OCI-LY7 (cell line): ENCODE data around the gene TM9SF4. TPM values are rescaled to one million over a fixed set of nuclear protein-coding genes. Genes with fewer than 3 reads are reported as not detected.
"Not testable (repeated sequence)": the region's sequence is repeated elsewhere in the genome, so short reads cannot be mapped to it uniquely, and the experiment has no call there.

ENCODE experiments used
- BruUV-seq: library from RNA; stranded (reverse); fragments of 400-500 nt; replicated peaks from 2 replicates; lab custom pipeline; 2021; lab: Mats Ljungman, UMichigan
- CTCF ChIA-PET: fragments of 300-600 bp; sonication (Branson Sonifier 250); formaldehyde crosslinking; loops from one replicate; lab custom pipeline; 2022; ENCODE audit warnings: antibody characterized with exemption; ENCODE audit not compliant: unreplicated experiment; lab: Charles Lee
- POLR2A ChIA-PET: fragments of 300-600 bp; sonication (Branson Sonifier 250); formaldehyde crosslinking; loops from one replicate; lab custom pipeline; 2022; ENCODE audit warnings: antibody characterized with exemption; lab: Charles Lee
- DNase-seq: peaks from one replicate; pipeline ENCODE4 v3.0.0-alpha.2; 2015; ENCODE audit warnings: low spot score
- H2AFZ ChIP-seq: fragments of 200-600 bp; sonication (generic), shearing (Covaris generic); 2 replicates; pipeline ENCODE4 v1.6.1; 2014; ENCODE audit warnings: mild to moderate bottlenecking, antibody characterized with exemption, low read length, moderate library complexity
- H3K27ac ChIP-seq: fragments of 200-600 bp; sonication (generic); 2 replicates; pipeline ENCODE4 v1.5.1; 2014; ENCODE audit warnings: mixed run types, low read depth, mild to moderate bottlenecking, moderate library complexity, low read length, inconsistent platforms; ENCODE audit not compliant: poor library complexity, severe bottlenecking
- H3K36me3 ChIP-seq: fragments of 200-600 bp; sonication (generic); 2 replicates; pipeline ENCODE4 v1.6.1; 2014; ENCODE audit warnings: mild to moderate bottlenecking, antibody characterized with exemption, low read length, moderate library complexity, mixed read lengths; ENCODE audit not compliant: insufficient read depth
- H3K4me1 ChIP-seq: fragments of 200-600 bp; sonication (generic); 2 replicates; pipeline ENCODE4 v1.5.1; 2014; ENCODE audit warnings: mild to moderate bottlenecking, low read length; ENCODE audit not compliant: insufficient read depth, poor library complexity, severe bottlenecking
- H3K4me2 ChIP-seq: fragments of 200-600 bp; sonication (generic); 2 replicates; pipeline ENCODE4 v1.6.1; 2014; ENCODE audit warnings: mild to moderate bottlenecking, low read length
- H3K4me3 ChIP-seq: fragments of 200-600 bp; sonication (generic); 2 replicates; pipeline ENCODE4 v1.5.1; 2014; ENCODE audit warnings: mild to moderate bottlenecking, low read depth, low read length; ENCODE audit not compliant: poor library complexity, severe bottlenecking
- H3K79me2 ChIP-seq: fragments of 200-600 bp; sonication (generic); 2 replicates; pipeline ENCODE4 v1.6.1; 2016; ENCODE audit warnings: low read depth, mild to moderate bottlenecking, low read length, moderate library complexity, mixed read lengths; ENCODE audit not compliant: insufficient read depth
- H3K9me2 ChIP-seq: fragments of 200-600 bp; sonication (generic); 2 replicates; pipeline ENCODE4 v1.6.1; 2016; ENCODE audit warnings: mild to moderate bottlenecking, low read length, mixed read lengths; ENCODE audit not compliant: insufficient read depth
- H3K9me3 ChIP-seq: fragments of 200-600 bp; sonication (generic); 2 replicates; pipeline ENCODE4 v1.6.1; 2014; ENCODE audit warnings: mild to moderate bottlenecking, mixed run types, low read length, mixed read lengths
- H4K20me1 ChIP-seq: fragments of 200-600 bp; sonication (generic); 2 replicates; pipeline ENCODE4 v1.6.1; 2014; ENCODE audit warnings: mild to moderate bottlenecking, antibody characterized with exemption, low read length, moderate library complexity, mixed read lengths; ENCODE audit not compliant: insufficient read depth
- EZH2phosphoT487 ChIP-seq: fragments of 200-600 bp; sonication (generic); IDR thresholded peaks from 2 replicates; pipeline ENCODE4 v1.6.1; 2018; ENCODE audit warnings: low read depth, borderline replicate concordance, mild to moderate bottlenecking, mixed run types, antibody characterized with exemption, low read length, moderate library complexity, mixed read lengths
- intact Hi-C: fragments of 100-400 bp; cut with micrococcal nuclease; formaldehyde crosslinking; loops from one replicate; pipeline ENCODE4 v1.10.0; 2022; ENCODE audit not compliant: unreplicated experiment
- total RNA-seq, 2 experiments: library from RNA; depleted of rRNA in 1 of 2; stranded (reverse); fragments of >200 nt in 1 of 2; shearing (Covaris generic) in 1 of 2; gene quantifications; 2 replicates each; pipeline ENCODE4 v1.2.3, GENCODE V29; 2014 to 2022
- TF ChIP-seq, protein P1 (sequence below): fragments of 200-600 bp; sonication (generic); conservative IDR thresholded peaks from 2 replicates; pipeline ENCODE4 v1.5.1; 2014; ENCODE audit warnings: mild to moderate bottlenecking, antibody characterized with exemption, low read length, moderate library complexity, mixed read lengths

TM9SF4 gene
- total RNA-seq, 2 experiments from 2014 or later = 20.8 to 38.9 TPM

DNA sequence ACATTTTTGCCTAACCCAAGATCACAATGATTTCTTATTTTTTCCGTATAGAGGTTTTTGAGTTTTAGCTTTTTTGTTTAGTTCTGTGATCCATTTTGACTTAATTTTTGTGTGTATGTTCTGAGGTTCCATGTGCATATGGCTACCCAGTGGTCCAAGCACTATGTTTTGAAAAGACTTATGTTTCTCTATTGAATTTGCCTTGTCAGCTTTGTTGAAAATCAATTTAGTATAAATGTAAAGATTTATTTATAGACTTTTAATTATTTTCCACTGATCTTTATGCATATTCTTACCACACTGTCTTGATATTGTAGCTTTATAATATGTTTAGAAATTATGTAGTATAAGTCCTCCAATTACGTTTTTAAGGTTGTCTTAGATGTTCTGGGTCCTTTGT is 10.2 kb downstream of the TM9SF4 start:
- Histone ChIP-seq H3K4me3 (no peak overlapping the region), H3K4me1 (no peaks in the 10 kb centered on the region), H2AFZ (no peak overlapping the region), H3K9me2 (no peaks in the 10 kb centered on the region), H3K36me3 (peaks cover 36% of the 10 kb centered on the region), H3K27ac (no peak overlapping the region), H4K20me1 (0 out of 2 replicates have a peak, but pooled peaks cover 6% of the 10 kb centered on the region), H3K9me3 (no peaks in the 10 kb centered on the region), H3K4me2 (no peak overlapping the region), H3K79me2 (peaks cover 58% of the 10 kb centered on the region)
- intact Hi-C loops = no loop called here
- POLR2A ChIA-PET = interaction anchor here (0.5 to 1.5 kb wide), 4 partner anchors 9 to 239 kb away, joined by 3 to 4 read pairs (median 4); no protein-coding TSS in a partner anchor
- DNase-seq = no peak
- CTCF ChIA-PET = no interaction called here
- BruUV-seq = no TSS peak
- no peak for TF ChIP-seq EZH2phosphoT487
- TF ChIP-seq, protein P1, sequence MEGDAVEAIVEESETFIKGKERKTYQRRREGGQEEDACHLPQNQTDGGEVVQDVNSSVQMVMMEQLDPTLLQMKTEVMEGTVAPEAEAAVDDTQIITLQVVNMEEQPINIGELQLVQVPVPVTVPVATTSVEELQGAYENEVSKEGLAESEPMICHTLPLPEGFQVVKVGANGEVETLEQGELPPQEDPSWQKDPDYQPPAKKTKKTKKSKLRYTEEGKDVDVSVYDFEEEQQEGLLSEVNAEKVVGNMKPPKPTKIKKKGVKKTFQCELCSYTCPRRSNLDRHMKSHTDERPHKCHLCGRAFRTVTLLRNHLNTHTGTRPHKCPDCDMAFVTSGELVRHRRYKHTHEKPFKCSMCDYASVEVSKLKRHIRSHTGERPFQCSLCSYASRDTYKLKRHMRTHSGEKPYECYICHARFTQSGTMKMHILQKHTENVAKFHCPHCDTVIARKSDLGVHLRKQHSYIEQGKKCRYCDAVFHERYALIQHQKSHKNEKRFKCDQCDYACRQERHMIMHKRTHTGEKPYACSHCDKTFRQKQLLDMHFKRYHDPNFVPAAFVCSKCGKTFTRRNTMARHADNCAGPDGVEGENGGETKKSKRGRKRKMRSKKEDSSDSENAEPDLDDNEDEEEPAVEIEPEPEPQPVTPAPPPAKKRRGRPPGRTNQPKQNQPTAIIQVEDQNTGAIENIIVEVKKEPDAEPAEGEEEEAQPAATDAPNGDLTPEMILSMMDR = no peak

DNA sequence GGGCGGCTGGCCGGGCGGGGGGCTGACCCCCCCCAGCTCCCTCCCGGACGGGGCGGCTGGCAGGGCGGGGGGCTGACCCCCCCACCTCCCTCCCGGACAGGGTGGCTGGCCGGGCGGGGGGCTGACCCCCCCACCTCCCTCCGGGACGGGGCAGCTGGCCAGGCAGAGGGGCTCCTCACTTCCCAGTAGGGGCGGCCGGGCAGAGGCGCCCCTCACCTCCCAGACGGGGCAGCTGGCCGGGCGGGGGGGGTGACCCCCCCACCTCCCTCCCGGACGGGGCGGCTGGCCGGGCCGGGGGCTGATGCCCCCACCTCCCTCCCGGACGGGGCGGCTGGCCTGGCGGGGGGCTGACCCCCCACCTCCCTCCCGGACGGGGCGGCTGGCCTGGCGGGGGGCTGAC is 12.4 kb downstream of the TM9SF4 start:
- DNase-seq, H3K9me3 ChIP-seq, H3K4me2 ChIP-seq, H3K27ac ChIP-seq, H3K9me2 ChIP-seq, BruUV-seq, H3K4me1 ChIP-seq, H4K20me1 ChIP-seq, H2AFZ ChIP-seq, intact Hi-C loops, H3K4me3 ChIP-seq, POLR2A ChIA-PET: not testable (repeated sequence)
- CTCF ChIA-PET = interaction anchor here (0.6 kb wide), 1 partner anchor 20 kb away, joined by 6 read pairs; no protein-coding TSS in a partner anchor
- Histone ChIP-seq H3K36me3 (peaks cover 25% of the 10 kb centered on the region), H3K79me2 (peaks cover 40% of the 10 kb centered on the region)

DNA sequence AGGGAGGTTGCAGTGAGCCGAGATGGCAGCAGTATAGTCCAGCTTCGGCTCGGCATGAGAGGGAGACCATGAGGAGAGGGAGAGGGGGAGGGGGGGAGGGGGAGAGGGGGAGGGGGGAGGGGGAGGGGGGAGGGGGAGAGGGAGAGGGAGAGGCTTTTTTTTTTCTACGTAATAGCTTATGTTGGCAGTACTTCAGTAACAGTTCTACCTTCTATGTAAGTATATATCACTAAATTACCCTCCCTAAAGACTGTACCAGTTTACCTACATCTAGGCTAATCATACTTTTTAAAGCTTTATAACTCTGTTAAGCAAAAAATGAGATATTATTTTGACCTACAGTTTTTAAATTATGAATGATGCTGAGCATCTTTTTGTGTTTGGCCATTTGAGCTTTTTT is 13.6 kb downstream of the TM9SF4 start:
- BruUV-seq = no TSS peak
- H4K20me1 ChIP-seq = no peaks in the 10 kb centered on the region
- H3K9me3 ChIP-seq = no peaks in the 10 kb centered on the region
- H3K4me3 ChIP-seq = no peak overlapping the region
- CTCF ChIA-PET = no interaction called here
- H3K36me3 ChIP-seq = peaks cover 25% of the 10 kb centered on the region
- intact Hi-C loops = no loop called here
- no peaks in the 10 kb centered on the region for H3K4me1 ChIP-seq
- POLR2A ChIA-PET = no interaction called here
- no peak overlapping the region for H3K27ac ChIP-seq
- DNase-seq = no peak
- no peak overlapping the region for H3K4me2 ChIP-seq
- no peak for TF ChIP-seq EZH2phosphoT487
- TF ChIP-seq, protein P1 = no peak
- H3K9me2 ChIP-seq = no peaks in the 10 kb centered on the region
- peaks cover 30% of the 10 kb centered on the region; the same call in 1 of the 2 replicates for H3K79me2 ChIP-seq
- no peak overlapping the region for H2AFZ ChIP-seq
